GM18907 (cell line): Measurements from ENCODE around the gene RNF217.
"Not testable (repeated sequence)": the region's sequence is repeated elsewhere in the genome, so short reads cannot be mapped to it uniquely, and the experiment has no call there.

Experiments used
- ATAC-seq: cut with Tn5 transposase; IDR thresholded peaks from one replicate; pipeline ENCODE4 v1.9.1; 2021; ENCODE audit warnings: mild to moderate bottlenecking, moderate library complexity; ENCODE audit not compliant: unreplicated experiment

RNF217 gene

GRCh38 chr6:124962639-124963415 is 590 bp downstream of the RNF217 start:
- ATAC-seq: peak; percentile 53

GRCh38 chr6:124963416-124963785 is 1.2 kb downstream of the RNF217 start:
- no peak for ATAC-seq

- ATAC-seq: no peak
Observed at GRCh38 chr6:124963831-124964763, 1.9 kb downstream of the RNF217 start.

- ATAC-seq: no peak
Observed at GRCh38 chr6:124964764-124965105, 2.5 kb downstream of the RNF217 start.

- not testable (repeated sequence) for ATAC-seq
Observed at GRCh38 chr6:124965424-124965850, 3.2 kb downstream of the RNF217 start.

GRCh38 chr6:124967444-124967843 is 5.2 kb downstream of the RNF217 start:
- ATAC-seq: no peak

- ATAC-seq: no peak
Observed at GRCh38 chr6:124968401-124968800, 6.2 kb downstream of the RNF217 start.

- no peak for ATAC-seq
Observed at GRCh38 chr6:124970243-124970642, 8.0 kb downstream of the RNF217 start.

GRCh38 chr6:124970763-124971162 is 8.5 kb downstream of the RNF217 start:
- no peak for ATAC-seq

- ATAC-seq: no peak
Observed at GRCh38 chr6:124973780-124974179, 11.5 kb downstream of the RNF217 start.

- ATAC-seq: no peak
Observed at GRCh38 chr6:124974771-124975377, 12.6 kb downstream of the RNF217 start.

- ATAC-seq: peak; percentile 81
Observed at GRCh38 chr6:124977067-124977908, 15.1 kb downstream of the RNF217 start.

GRCh38 chr6:124978451-124979293 is 16.4 kb downstream of the RNF217 start:
- no peak for ATAC-seq

GRCh38 chr6:124979294-124979678 is 17.0 kb downstream of the RNF217 start:
- no peak for ATAC-seq

- no peak for ATAC-seq
Observed at GRCh38 chr6:124982669-124983068, 20.4 kb downstream of the RNF217 start.

GRCh38 chr6:124983383-124984083 is 21.3 kb downstream of the RNF217 start:
- peak; percentile 95 for ATAC-seq

- no peak for ATAC-seq
Observed at GRCh38 chr6:124984668-124985338, 22.6 kb downstream of the RNF217 start.

GRCh38 chr6:124986164-124986563 is 23.9 kb downstream of the RNF217 start:
- ATAC-seq: no peak

GRCh38 chr6:124987291-124987690 is 25.1 kb downstream of the RNF217 start:
- ATAC-seq: no peak
